Keratinocyte (primary cell): ENCODE data around the gene EPHX1.

ENCODE experiments used
- CTCF ChIP-seq, 3 experiments: IDR thresholded peaks in 1 of 3; conservative IDR thresholded peaks in 1 of 3; optimal IDR thresholded peaks in 1 of 3; 2 replicates in 2 of 3; 3 replicates in 1 of 3; pipeline versions ENCODE3 to v1.5.1; 2011; ENCODE audit warnings: low read length in 3 of 3, mild to moderate bottlenecking in 3 of 3, moderate library complexity in 2 of 3, control low read depth in 1 of 3, inconsistent platforms in 1 of 3; ENCODE audit not compliant: insufficient read depth in 2 of 3; ENCODE audit errors: extremely low read depth in 1 of 3
- EZH2 ChIP-seq: IDR thresholded peaks from one replicate; pipeline ENCODE4 v1.6.1; 2012; ENCODE audit warnings: inconsistent platforms, mild to moderate bottlenecking, low read length, moderate library complexity

DNA sequence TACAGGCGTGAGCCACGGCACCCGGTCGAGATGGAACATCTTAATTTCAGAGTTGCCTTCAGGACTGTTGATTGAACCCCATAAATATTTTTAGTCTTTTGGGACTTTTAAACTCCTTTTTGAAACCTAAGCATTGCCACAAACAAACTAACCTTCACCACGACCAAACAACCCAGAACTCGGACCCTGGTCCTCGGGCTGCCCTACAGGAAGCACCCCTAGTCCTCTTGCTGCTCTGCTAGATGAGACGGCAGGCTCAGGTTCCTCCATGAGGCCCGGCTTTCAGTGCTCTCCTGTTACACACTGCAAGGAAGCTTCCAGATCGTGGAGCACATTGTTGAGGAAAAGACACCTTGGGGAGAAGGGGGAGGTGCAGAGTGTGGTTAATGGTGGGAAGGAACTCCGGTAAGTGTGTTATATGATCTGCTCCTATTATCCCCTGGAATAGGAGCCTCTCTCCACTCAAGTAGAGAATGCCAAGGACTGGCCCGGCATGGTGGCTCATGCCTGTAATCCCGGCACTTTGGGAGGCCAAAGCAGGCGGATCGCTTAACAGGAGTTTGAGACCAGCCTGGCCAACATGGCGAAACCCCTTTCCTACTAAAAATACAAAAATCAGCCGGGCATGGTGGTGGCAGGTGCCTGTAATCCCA is 5.7 kb downstream of the EPHX1 start:
- no peak for TF ChIP-seq CTCF (optimal IDR thresholded peaks at IDR 0.05 in 1 of 3, IDR thresholded peaks at IDR 0.05 in 1 of 3, conservative IDR thresholded peaks at IDR 0.05 in 1 of 3; ENCODE audit: extremely low read depth in 1 of 3, insufficient read depth in 2 of 3, low read length in 3 of 3)
- TF ChIP-seq EZH2: no peak
